MM.1S (cell line): ENCODE results near the gene EXOC3.
"Not testable (repeated sequence)": the region's sequence is repeated elsewhere in the genome, so short reads cannot be mapped to it uniquely, and the experiment has no call there.

Source experiments
- DNase-seq: peaks from one replicate; pipeline ENCODE4 v3.0.0-alpha.2; 2015
- H2AFZ ChIP-seq: fragments of 300-600 bp; sonication (generic); 2 replicates; pipeline ENCODE4 v1.6.0; 2016; ENCODE audit warnings: antibody characterized with exemption, low read length
- H3F3A ChIP-seq: fragments of 300-600 bp; sonication (generic); 2 replicates; pipeline ENCODE4 v1.6.1; 2016; ENCODE audit warnings: mild to moderate bottlenecking, antibody characterized with exemption, low read length, moderate library complexity, mixed read lengths; ENCODE audit not compliant: insufficient read depth
- H3K27ac ChIP-seq: fragments of 300-600 bp; sonication (generic); 2 replicates; pipeline ENCODE4 v1.5.1; 2016; ENCODE audit warnings: mild to moderate bottlenecking, low read length
- H3K27me3 ChIP-seq: fragments of 300-600 bp; sonication (generic); replicated peaks from 2 replicates; pipeline ENCODE4 v1.6.0; 2016; ENCODE audit warnings: low read length; ENCODE audit not compliant: insufficient read depth
- H3K36me3 ChIP-seq: fragments of 300-600 bp; sonication (generic); replicated peaks from 2 replicates; pipeline ENCODE4 v1.6.1; 2016; ENCODE audit warnings: mild to moderate bottlenecking, low read length, mixed read lengths; ENCODE audit not compliant: insufficient read depth
- H3K4me1 ChIP-seq: fragments of 300-600 bp; sonication (generic); 2 replicates; pipeline ENCODE4 v1.6.1; 2016; ENCODE audit warnings: low read length, mixed read lengths
- H3K4me2 ChIP-seq: fragments of 300-600 bp; sonication (generic); 2 replicates; pipeline ENCODE4 v1.6.0; 2016; ENCODE audit warnings: low read depth, low read length
- H3K4me3 ChIP-seq: fragments of 300-600 bp; sonication (generic); 2 replicates; pipeline ENCODE4 v1.5.1; 2016; ENCODE audit warnings: low read length, mixed read lengths
- H3K79me2 ChIP-seq: fragments of 300-600 bp; sonication (generic); 2 replicates; pipeline ENCODE4 v1.6.1; 2016; ENCODE audit warnings: mixed run types, low read length, mixed read lengths
- H3K9ac ChIP-seq: fragments of 300-600 bp; sonication (generic); 2 replicates; pipeline ENCODE4 v1.6.1; 2016; ENCODE audit warnings: low read length, mixed read lengths
- H3K9me2 ChIP-seq: fragments of 300-600 bp; sonication (generic); replicated peaks from 2 replicates; pipeline ENCODE4 v1.6.1; 2016; ENCODE audit warnings: mild to moderate bottlenecking, low read length, mixed read lengths; ENCODE audit not compliant: insufficient read depth
- H3K9me3 ChIP-seq: fragments of 300-600 bp; sonication (generic); replicated peaks from 2 replicates; pipeline ENCODE4 v1.6.1; 2016; ENCODE audit warnings: mild to moderate bottlenecking, low read length, mixed read lengths; ENCODE audit not compliant: insufficient read depth
- H4K20me1 ChIP-seq: fragments of 300-600 bp; sonication (generic); 2 replicates; pipeline ENCODE4 v1.6.1; 2016; ENCODE audit warnings: mild to moderate bottlenecking, low read length, moderate library complexity, mixed read lengths; ENCODE audit not compliant: insufficient read depth
- EZH2 ChIP-seq: fragments of 300-600 bp; sonication (generic); optimal IDR thresholded peaks from 2 replicates; pipeline ENCODE3; 2017; ENCODE audit warnings: low read depth, mild to moderate bottlenecking, antibody characterized with exemption, low read length, mixed read lengths
- EZH2phosphoT487 ChIP-seq: fragments of 300-600 bp; sonication (generic); IDR thresholded peaks from 2 replicates; pipeline ENCODE4 v1.6.1; 2018; ENCODE audit warnings: antibody characterized with exemption, low read length
- TF ChIP-seq, protein P1 (sequence below): fragments of 300-600 bp; sonication (generic); IDR thresholded peaks from 2 replicates; pipeline ENCODE4 v1.5.1; 2016; ENCODE audit warnings: antibody characterized with exemption, low read length, mixed read lengths

EXOC3 gene

DNA sequence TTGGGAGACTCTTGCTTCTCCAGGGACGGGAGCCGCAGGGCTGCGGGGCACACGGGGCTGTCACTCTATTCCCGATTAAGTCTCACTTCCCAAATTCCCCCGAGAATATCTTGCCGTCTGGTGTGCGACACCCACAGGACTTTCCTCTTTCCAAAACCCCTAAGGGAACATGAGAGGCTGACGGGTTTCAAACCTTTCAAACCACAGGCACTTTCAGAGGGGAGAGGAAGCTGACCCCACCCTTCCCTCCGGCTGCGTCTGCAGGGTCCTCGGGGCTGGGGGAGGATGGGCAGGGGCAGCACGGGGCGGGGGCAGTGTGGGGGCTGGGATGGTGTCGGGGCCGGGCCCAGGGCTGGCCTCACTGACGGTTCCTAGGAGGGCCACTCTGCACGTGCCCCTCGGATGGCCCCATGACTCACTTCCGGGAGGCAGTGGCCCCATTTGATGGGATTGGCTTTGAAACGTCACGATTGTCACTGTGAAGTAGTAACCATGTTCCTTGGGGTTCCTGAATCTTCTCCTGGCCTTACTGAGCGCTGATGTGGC lies 43.0 kb downstream of the EXOC3 start:
- no peak overlapping the region for H3K4me3 ChIP-seq
- no peaks in the 10 kb centered on the region for H3K36me3 ChIP-seq
- H3K9me3 ChIP-seq, result no peaks in the 10 kb centered on the region
- H3K79me2 ChIP-seq, result no peaks in the 10 kb centered on the region
- no peak for DNase-seq
- H3K4me2 ChIP-seq, result no peak overlapping the region
- H4K20me1 ChIP-seq, result no peaks in the 10 kb centered on the region
- no peak overlapping the region for H3K9ac ChIP-seq
- H3K4me1 ChIP-seq, result no peaks in the 10 kb centered on the region
- H3K27me3 ChIP-seq, result peaks cover 69% of the 10 kb centered on the region
- H2AFZ ChIP-seq, result no peak overlapping the region
- H3F3A ChIP-seq, result no peaks in the 10 kb centered on the region
- TF ChIP-seq, protein P1, sequence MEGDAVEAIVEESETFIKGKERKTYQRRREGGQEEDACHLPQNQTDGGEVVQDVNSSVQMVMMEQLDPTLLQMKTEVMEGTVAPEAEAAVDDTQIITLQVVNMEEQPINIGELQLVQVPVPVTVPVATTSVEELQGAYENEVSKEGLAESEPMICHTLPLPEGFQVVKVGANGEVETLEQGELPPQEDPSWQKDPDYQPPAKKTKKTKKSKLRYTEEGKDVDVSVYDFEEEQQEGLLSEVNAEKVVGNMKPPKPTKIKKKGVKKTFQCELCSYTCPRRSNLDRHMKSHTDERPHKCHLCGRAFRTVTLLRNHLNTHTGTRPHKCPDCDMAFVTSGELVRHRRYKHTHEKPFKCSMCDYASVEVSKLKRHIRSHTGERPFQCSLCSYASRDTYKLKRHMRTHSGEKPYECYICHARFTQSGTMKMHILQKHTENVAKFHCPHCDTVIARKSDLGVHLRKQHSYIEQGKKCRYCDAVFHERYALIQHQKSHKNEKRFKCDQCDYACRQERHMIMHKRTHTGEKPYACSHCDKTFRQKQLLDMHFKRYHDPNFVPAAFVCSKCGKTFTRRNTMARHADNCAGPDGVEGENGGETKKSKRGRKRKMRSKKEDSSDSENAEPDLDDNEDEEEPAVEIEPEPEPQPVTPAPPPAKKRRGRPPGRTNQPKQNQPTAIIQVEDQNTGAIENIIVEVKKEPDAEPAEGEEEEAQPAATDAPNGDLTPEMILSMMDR, result no peak
- TF ChIP-seq EZH2phosphoT487, result no peak
- no peak for TF ChIP-seq EZH2
- H3K9me2 ChIP-seq, result no peaks in the 10 kb centered on the region
- no peak overlapping the region for H3K27ac ChIP-seq

DNA sequence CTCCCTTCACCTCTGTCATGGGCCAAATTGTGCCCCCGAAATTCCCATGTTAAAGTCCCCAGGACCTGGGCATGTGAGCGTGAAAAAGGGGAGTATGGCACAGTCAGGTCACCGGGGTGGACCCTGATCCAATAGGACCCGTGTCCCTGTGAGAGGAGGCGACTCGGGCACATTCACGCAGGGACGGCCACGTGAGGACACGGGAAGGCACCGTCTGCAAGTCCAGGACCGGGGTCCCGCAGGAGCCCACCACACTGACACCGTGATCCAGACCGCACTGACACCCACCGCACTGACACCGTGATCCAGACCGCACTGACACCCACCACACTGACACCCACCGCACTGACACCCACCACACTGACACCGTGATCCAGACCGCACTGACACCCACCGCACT lies 43.6 kb downstream of the EXOC3 start:
- DNase-seq, H3K9me3 ChIP-seq, H3K9ac ChIP-seq, H3K4me3 ChIP-seq, H3K27ac ChIP-seq, H3F3A ChIP-seq, H2AFZ ChIP-seq, H3K4me2 ChIP-seq, H3K36me3 ChIP-seq, H3K79me2 ChIP-seq, H3K9me2 ChIP-seq, H3K4me1 ChIP-seq, H4K20me1 ChIP-seq: not testable (repeated sequence)
- peaks cover 70% of the 10 kb centered on the region for H3K27me3 ChIP-seq

DNA sequence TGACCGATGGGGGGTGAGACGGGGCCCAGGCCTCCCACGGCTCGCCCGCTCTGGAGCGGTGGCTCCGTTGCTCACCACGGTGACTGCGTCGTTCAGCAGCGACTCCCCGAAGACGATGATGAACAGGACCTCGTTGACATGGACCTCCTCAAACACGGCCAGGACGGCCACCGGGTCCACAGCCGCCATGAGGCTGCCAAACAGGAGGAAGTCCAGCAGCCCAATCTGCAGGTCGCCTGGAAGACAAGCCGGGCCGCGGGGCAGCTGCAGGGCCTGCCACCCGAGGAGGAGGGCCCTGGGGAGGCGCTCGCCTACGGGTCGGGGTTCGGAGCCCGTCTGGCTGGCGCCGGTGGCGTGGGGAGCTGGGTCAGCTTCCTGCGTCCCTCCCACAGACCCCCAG lies 45.3 kb downstream of the EXOC3 start:
- Histone ChIP-seq H3K36me3 (no peaks in the 10 kb centered on the region), H3K9ac (no peak overlapping the region), H3K4me1 (no peaks in the 10 kb centered on the region), H3K4me2 (no peak overlapping the region), H3K4me3 (no peak overlapping the region), H3F3A (no peaks in the 10 kb centered on the region), H3K27me3 (peaks cover 72% of the 10 kb centered on the region), H2AFZ (no peak overlapping the region), H3K27ac (no peak overlapping the region), H3K79me2 (no peaks in the 10 kb centered on the region), H3K9me2 (no peaks in the 10 kb centered on the region), H4K20me1 (no peaks in the 10 kb centered on the region), H3K9me3 (no peaks in the 10 kb centered on the region)
- no peak for TF ChIP-seq EZH2
- TF ChIP-seq, protein P1, result no peak
- TF ChIP-seq EZH2phosphoT487, result no peak
- DNase-seq, result no peak

DNA sequence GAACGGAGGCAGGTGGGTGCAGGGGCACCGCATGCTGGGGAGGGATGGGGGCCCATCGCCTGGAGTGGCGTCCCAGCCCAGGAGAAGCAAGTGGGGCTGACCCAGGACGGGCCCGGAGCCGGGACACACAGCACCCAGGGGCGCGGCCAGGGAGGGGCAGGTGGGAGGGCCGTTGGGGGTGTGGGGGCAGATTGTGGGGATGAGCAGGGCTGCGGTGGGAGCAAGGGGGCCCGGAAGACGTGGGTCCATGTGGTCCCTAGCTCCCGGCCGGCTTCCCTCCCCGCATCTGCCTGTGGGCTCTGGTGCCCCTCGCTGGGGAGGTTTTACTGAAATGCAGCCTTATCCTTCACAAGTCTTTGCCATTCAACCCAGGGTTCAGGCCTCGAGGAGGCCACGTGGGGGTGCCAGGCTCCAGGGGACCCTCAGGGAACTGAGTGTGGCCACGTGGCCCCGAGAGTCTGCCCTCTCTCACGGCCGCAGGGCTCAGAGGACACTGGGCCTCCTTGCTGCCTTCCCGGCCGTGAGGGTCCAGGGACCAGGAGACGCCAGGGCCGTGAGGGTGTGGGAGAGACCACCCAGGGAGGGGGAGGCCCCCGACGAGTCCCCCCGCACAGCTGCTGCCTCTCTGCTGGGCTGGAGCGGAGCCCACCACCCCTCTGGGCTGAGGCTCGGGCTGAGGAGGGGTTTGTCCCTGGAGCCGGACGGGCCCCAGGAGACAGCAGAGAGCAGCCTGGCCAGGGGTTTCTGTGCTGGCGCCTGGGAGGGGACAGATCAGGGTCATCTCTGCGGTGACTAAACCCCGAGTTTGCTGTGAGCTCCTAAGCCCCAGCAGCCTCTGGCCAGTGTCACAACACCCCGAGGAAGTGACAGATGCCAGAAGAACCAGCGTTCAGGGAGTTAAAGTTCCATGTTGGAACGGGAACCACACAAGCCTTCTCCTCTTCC lies 46.0 kb downstream of the EXOC3 start:
- Histone ChIP-seq H3K27me3 (peaks cover 73% of the 10 kb centered on the region), H4K20me1 (no peaks in the 10 kb centered on the region), H3K9me3 (no peaks in the 10 kb centered on the region), H3K79me2 (no peaks in the 10 kb centered on the region), H3K4me3 (no peak overlapping the region), H3F3A (no peaks in the 10 kb centered on the region), H3K9me2 (no peaks in the 10 kb centered on the region), H3K36me3 (no peaks in the 10 kb centered on the region), H3K4me1 (no peaks in the 10 kb centered on the region), H3K4me2 (no peak overlapping the region), H2AFZ (no peak overlapping the region), H3K27ac (no peak overlapping the region), H3K9ac (no peak overlapping the region)
- no peak for DNase-seq
- TF ChIP-seq, protein P1, result no peak
- TF ChIP-seq EZH2, result no peak
- no peak for TF ChIP-seq EZH2phosphoT487
